GM12874 (cell line): ENCODE measurements around the gene MAD1L1.

Experiments
- TF ChIP-seq, protein P1 (sequence below): IDR thresholded peaks from 2 replicates; pipeline ENCODE4 v1.5.1; 2011; ENCODE audit warnings: low read depth, mild to moderate bottlenecking, control low read depth, low read length, moderate library complexity; ENCODE audit not compliant: insufficient read depth

Gene MAD1L1

DNA sequence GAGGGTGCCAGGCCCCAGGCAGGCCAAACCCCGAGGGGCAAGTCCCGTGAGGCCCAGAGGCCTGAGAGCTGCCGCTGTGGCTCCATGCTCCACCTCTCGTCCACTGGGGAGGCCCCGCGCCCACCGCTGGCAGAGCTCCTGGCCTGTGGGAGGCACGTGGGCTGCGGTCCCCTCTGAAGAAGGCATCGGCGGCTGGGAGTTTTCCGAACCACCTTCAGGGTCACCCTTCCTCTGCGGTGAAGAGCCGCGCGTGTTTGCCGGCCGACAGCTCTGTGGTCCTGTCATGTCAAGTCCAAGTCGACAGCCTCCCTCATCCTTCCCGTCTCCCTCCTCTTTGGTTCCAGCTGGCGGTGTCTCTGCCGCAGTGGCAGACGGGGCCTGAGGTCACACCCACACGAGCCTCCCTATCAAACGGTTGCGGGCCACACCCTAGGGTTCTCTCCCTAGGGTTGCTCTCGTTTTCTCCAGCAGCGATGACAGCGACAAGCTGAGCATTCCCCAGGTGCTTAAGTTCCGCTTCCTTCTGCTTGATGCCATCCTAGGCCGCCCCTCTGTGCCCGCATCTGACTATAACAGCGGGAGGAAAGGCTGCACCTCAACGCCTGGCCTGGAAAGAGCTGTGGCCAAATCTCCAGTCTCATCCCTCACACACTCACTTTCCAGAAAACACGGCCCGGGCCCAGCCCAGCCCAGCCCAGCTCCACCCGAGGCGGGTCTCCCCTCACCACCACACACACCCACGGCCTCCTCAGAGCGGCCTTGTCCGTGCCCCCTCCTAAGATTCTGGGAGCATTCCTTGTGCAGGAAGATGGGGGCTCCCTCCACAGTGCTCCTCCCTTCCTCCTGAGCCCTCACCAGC is 377.6 kb downstream of the MAD1L1 start:
- TF ChIP-seq, protein P1, sequence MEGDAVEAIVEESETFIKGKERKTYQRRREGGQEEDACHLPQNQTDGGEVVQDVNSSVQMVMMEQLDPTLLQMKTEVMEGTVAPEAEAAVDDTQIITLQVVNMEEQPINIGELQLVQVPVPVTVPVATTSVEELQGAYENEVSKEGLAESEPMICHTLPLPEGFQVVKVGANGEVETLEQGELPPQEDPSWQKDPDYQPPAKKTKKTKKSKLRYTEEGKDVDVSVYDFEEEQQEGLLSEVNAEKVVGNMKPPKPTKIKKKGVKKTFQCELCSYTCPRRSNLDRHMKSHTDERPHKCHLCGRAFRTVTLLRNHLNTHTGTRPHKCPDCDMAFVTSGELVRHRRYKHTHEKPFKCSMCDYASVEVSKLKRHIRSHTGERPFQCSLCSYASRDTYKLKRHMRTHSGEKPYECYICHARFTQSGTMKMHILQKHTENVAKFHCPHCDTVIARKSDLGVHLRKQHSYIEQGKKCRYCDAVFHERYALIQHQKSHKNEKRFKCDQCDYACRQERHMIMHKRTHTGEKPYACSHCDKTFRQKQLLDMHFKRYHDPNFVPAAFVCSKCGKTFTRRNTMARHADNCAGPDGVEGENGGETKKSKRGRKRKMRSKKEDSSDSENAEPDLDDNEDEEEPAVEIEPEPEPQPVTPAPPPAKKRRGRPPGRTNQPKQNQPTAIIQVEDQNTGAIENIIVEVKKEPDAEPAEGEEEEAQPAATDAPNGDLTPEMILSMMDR: no peak

DNA sequence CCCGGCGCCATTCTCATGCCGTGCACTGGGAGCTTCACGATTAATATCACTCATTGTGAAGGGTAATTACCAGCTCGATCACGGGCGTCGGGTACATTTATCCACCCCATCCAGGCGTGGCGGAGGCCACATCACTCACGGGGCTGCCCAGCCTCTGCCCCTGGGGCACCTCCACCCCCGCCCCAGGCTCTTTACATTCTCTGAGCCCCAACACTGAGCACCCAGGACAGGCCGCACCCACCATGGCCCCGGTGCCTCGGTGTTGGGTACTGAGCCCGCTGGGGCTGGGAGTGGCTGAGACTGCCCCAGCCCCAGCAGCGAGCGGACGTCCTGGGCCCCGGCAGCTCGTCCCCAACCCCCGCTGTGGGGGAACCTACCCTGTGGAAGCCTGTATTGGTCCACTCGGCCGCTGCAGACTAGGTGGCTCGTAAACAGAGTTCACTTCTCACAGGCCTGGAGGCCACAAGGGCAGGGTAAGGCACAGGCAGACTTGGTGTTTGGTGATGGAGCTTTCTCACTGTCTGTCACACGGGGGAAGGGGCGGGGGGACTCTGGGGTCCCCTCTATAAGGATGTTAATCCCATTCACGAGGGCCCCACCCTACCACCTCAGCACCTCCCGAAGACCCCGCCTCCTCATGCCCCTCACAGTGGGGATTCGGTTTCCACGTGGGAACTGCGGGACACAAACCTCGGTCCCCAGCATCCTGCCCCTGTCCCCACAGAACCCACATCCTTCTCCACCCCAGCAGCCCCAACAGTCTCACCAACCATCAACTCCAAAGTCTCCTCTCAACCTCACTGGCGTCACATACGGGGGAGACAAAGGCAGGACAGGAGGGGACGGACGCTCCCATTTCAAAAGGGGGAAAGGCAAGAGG is 378.5 kb downstream of the MAD1L1 start:
- TF ChIP-seq, protein P1: no peak

DNA sequence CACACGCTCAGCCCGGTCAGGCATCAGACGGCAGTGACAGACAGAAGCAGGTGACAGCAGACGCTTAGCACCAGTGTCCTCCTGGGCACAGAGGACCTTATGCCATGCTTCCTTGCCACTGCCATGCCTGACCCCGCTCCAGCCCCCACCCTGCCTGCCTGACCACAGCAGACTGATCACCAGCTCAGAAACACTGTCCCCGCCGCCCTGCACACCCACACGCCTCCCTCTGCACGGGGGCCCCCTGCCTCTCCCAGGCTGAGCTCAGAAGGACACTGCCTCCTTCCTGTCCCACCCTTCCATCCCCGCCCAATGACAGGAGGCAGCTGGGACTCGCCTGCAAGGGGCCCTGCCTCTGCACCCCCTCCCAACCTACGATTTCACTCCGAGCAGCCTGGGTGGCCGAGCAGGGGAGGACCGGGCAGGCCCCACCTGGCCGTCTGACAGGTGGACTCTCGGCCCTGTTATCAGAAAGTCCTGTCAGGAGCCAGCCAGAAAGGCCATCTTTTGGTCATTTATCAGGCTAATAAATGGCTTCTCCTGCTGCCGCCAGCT is 379.2 kb downstream of the MAD1L1 start:
- TF ChIP-seq, protein P1: no peak

DNA sequence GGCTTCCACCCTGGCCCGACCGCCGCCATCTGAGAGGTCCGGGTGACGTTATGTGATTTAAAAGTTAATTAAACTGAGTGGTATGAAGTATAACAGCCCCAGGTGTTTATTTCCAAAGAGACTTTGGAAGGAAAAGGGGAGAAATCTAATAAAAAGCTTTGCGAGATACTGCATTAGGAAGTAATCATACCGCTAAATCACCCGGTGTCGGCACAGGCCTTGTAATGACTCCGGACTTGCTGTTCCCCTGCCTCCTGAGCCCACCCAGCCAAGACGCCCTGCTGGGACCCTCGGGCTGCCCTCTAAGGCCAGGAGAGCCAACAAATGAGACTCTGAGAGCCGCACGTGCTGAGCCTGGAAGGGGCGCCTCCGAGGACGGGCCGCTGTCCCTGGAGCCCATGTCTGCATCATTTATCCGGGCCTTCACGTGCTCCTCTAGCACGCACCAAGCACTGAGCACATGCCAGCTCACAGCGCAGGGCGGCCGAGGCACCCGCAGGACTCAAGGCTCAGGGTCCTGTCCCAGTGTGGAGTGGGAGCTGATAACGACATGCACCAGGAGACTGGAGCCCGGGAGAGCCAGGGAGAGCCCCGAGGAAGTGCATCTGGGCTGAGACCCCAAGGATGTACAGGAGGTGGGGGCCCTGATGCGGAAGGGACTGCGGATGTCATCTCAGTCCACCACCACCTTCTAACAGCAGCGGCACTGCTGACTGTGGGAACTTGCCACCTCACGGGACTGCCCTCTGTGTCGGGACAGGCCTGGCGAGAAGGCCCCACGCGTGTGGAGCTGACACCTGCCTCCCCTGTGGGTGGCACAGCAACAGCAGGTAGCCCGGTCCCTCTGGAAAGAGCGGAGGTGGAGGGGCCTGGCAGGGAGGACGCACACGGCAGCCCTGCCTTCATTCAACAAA is 380.0 kb downstream of the MAD1L1 start:
- TF ChIP-seq, protein P1: no peak

DNA sequence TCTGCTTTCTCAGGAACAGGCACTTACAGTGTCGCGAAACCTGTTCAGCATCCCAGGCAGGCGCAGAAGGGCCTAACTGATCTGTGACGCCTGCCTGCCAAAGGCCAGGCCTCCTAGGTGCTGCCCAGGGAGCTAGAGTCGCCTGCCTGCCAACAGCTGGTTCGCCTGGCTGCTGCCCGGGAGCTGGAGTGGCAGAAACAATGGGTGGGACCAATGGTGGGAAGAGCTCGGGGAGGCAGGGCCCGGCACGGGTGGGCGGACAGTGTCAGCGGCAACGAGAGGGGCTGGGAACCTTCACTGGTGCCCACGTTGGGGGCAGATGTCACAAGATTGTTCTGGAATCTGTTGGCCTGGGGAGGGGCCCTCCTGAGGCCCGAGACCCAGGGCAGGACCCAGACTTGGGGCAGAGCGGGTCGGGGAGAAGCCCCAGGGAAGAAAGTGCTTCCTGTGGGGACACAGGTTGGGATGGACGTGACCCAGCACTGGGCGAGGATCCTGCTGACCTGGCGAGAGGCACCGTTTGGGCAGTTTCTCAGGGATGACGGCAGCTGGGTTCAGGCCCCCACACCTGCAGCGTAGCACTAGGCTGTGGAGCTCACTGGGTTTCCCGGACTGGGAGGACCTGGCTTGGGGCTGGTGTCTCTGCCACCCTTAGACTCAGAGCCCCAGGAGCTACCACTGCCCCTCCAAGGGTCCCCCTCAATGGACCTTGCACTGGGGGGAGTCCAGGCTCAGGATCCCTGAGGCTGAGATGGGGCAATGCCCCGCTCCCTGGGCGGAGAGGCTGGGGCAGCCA is 380.8 kb downstream of the MAD1L1 start:
- TF ChIP-seq, protein P1: no peak

DNA sequence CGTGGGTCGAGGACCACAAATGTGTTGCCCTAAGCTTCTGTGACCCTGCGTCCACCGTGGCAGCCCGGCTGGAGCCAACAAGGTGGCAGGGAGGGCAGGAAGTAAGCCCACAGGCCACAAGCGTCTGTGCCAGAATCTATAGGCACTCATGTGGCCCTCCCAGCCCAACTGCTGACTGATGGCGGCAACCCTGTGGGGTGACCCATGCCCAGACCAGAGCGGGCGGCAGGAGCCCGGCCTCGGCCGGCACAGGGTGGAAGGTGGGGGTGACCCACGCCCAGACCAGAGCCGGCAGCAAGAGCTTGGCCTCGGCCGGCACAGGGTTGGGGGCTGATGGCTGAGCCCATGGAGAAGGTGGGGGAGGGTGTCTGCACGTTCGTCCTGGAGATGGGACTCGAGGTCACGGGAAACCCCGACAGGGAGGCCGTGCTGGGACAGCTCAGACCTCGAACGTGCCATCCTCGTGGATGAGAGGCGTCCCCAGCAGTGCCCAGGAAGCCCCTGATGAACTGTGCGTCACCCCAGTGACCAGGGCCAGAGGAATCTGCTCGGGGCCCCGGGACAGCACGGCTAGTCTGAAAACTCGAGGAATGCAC is 381.7 kb downstream of the MAD1L1 start:
- TF ChIP-seq, protein P1: no peak
